HTR-8/SVneo (cell line): Measurements from ENCODE around the gene PIAS4.

Experiments
- DNase-seq: peaks from one replicate; pipeline ENCODE4 v3.0.0; 2011; ENCODE audit warnings: low spot score, mixed read lengths; ENCODE audit not compliant: insufficient read length
- FAIRE-seq: peaks from 2 replicates; lab custom pipeline; 2011; peaks lifted over from hg19 to GRCh38; lab: Jason Lieb, UNC

Gene PIAS4

GRCh38 chr19:4036576-4037300, 29.2 kb downstream of the PIAS4 start:
- DNase-seq (no peak), FAIRE-seq (no peak)

- DNase-seq (no peak), FAIRE-seq (no peak)
Measured at GRCh38 chr19:4037301-4037949, 29.9 kb downstream of the PIAS4 start.

- no peak for DNase-seq
Measured at GRCh38 chr19:4038057-4038456, 30.5 kb downstream of the PIAS4 start.

GRCh38 chr19:4038661-4039423, 31.3 kb downstream of the PIAS4 start:
- no peak for FAIRE-seq
- no peak for DNase-seq

More at GRCh38 chr19:4038057-4038456, 30.5 kb downstream of the PIAS4 start:
- FAIRE-seq: no peak

GRCh38 chr19:4042064-4042730, 34.7 kb downstream of the PIAS4 start:
- DNase-seq: no peak
- FAIRE-seq: no peak

- DNase-seq (no peak), FAIRE-seq (no peak)
Measured at GRCh38 chr19:4042731-4043082, 35.2 kb downstream of the PIAS4 start.

- no peak for FAIRE-seq
Measured at GRCh38 chr19:4043401-4043800, 35.9 kb downstream of the PIAS4 start.

GRCh38 chr19:4043966-4044715, 36.6 kb downstream of the PIAS4 start:
- DNase-seq: no peak
- no peak for FAIRE-seq

More at GRCh38 chr19:4043401-4043800, 35.9 kb downstream of the PIAS4 start:
- DNase-seq: no peak

GRCh38 chr19:4044990-4045465, 37.5 kb downstream of the PIAS4 start:
- DNase-seq: no peak
- FAIRE-seq: no peak

- FAIRE-seq (no peak), DNase-seq (no peak)
Measured at GRCh38 chr19:4045597-4046361, 38.2 kb downstream of the PIAS4 start.

GRCh38 chr19:4046362-4046691, 38.8 kb downstream of the PIAS4 start:
- DNase-seq: no peak
- no peak for FAIRE-seq

- FAIRE-seq (no peak), DNase-seq (no peak)
Measured at GRCh38 chr19:4046946-4047683, 39.6 kb downstream of the PIAS4 start.

GRCh38 chr19:4049432-4049831, 41.9 kb downstream of the PIAS4 start:
- DNase-seq (no peak), FAIRE-seq (no peak)

- FAIRE-seq: no peak
- no peak for DNase-seq
Measured at GRCh38 chr19:4051175-4052101, 43.9 kb downstream of the PIAS4 start.

- FAIRE-seq: no peak
- no peak for DNase-seq
Measured at GRCh38 chr19:4052114-4052992, 44.8 kb downstream of the PIAS4 start.

GRCh38 chr19:4052993-4053422, 45.5 kb downstream of the PIAS4 start:
- no peak for DNase-seq
- FAIRE-seq: no peak
